ENCODE data around the gene SLC22A3. TPM values are rescaled to one million over a fixed set of nuclear protein-coding genes. Genes with fewer than 3 reads are reported as not detected.

The SLC22A3 gene
- total and polyA plus RNA-seq, 2 donors (not counting 1 experiment from before 2014, with no cell fraction given): not detected

DNA sequence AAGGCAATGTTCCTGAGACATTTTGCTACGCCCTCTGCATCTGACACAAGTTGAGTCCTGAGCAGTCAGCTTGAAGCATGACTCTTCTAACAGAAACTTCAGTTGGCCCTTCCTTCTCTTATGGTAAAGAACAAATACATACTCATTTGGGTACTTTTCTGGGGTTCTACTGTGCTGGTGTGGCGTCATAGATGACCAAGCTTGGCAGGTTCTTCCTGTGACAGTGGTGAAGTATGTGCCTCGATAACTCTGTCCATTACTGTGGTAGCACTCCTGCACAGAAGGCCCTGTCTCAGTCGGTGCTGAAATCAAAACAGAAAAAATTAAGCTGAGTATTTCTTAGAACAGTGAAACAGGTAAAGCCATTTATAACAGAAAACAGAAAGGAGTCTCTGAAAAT is 152.5 kb downstream of the SLC22A3 start:
- Histone ChIP-seq H3K27ac (ENCODE audit: low read length in 2 of 2) (no peak overlapping the region), H3K27me3 (replicated peaks in 1 of 4; ENCODE audit: control extremely low read depth in 1 of 4, control insufficient read depth in 3 of 4, insufficient read depth in 4 of 4, low read length in 3 of 4) (peaks cover 0 to 2% (median 0%) of the 10 kb centered on the region in 4 experiments), H2AFZ (ENCODE audit: insufficient read depth, low read depth, low read length, poor library complexity, severe bottlenecking) (no peak overlapping the region), H4K20me1 (ENCODE audit: control insufficient read depth, insufficient read depth, low read length, poor library complexity, severe bottlenecking) (no peaks in the 10 kb centered on the region), H3K9me3 (ENCODE audit: control extremely low read depth in 1 of 3, control insufficient read depth in 2 of 3, insufficient read depth in 1 of 3, low read length in 2 of 3) (peaks cover 0 to 3% (median 0%) of the 10 kb centered on the region in 3 donors), H3K4me1 (ENCODE audit: control insufficient read depth in 2 of 2, insufficient read depth in 2 of 2, low read length in 2 of 2) (no peaks in the 10 kb centered on the region), H3K79me2 (ENCODE audit: control insufficient read depth, insufficient read depth, low read length) (no peaks in the 10 kb centered on the region), H3K36me3 (replicated peaks in 1 of 2; ENCODE audit: control extremely low read depth in 1 of 2, control insufficient read depth in 1 of 2, extremely low read depth in 1 of 2, insufficient read depth in 2 of 2, low read length in 1 of 2) (no peaks in the 10 kb centered on the region), H3K4me3 (ENCODE audit: control extremely low read depth in 1 of 5, extremely low read depth in 1 of 5, insufficient read depth in 1 of 5, low read depth in 2 of 5, low read length in 4 of 5) (no peak overlapping the region), H3K4me2 (replicated peaks; ENCODE audit: low read depth, low read length, poor library complexity, severe bottlenecking) (no peak overlapping the region), H3K9ac (ENCODE audit: low read length) (no peak overlapping the region)
- H3K4me1 Mint-ChIP-seq: no peaks in the 10 kb centered on the region
- peaks cover 19% of the 10 kb centered on the region for H3K27me3 Mint-ChIP-seq
- intact Hi-C loops (cut with micrococcal nuclease): no loop called here
- H3K4me3 Mint-ChIP-seq: no peak overlapping the region
- peaks cover 6% of the 10 kb centered on the region for H3K9me3 Mint-ChIP-seq (ENCODE audit: insufficient read depth)
- POLR2A ChIA-PET: no interaction called here
- no peak for ATAC-seq (ENCODE audit: low read depth)
- no peak for TF ChIP-seq EZH2 (IDR thresholded peaks at IDR 0.05; ENCODE audit: borderline replicate concordance, insufficient read depth, low read depth, low read length, poor library complexity, severe bottlenecking)
- TF ChIP-seq, protein P1, sequence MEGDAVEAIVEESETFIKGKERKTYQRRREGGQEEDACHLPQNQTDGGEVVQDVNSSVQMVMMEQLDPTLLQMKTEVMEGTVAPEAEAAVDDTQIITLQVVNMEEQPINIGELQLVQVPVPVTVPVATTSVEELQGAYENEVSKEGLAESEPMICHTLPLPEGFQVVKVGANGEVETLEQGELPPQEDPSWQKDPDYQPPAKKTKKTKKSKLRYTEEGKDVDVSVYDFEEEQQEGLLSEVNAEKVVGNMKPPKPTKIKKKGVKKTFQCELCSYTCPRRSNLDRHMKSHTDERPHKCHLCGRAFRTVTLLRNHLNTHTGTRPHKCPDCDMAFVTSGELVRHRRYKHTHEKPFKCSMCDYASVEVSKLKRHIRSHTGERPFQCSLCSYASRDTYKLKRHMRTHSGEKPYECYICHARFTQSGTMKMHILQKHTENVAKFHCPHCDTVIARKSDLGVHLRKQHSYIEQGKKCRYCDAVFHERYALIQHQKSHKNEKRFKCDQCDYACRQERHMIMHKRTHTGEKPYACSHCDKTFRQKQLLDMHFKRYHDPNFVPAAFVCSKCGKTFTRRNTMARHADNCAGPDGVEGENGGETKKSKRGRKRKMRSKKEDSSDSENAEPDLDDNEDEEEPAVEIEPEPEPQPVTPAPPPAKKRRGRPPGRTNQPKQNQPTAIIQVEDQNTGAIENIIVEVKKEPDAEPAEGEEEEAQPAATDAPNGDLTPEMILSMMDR (IDR thresholded peaks at IDR 0.05): no peak
- no peak overlapping the region for H3K27ac Mint-ChIP-seq
- CTCF ChIA-PET: interaction anchor here (1.8 kb wide), 1 partner anchor 33 kb away, joined by 6 read pairs; no protein-coding TSS in a partner anchor
- no peak for DNase-seq
- 84% methylated on average over 3 of the region's 4 CpGs for WGBS (ENCODE audit: insufficient coverage)

Other genes with a start within 250 kb of the SLC22A3 start
- gene SLC22A1, start 226.6 kb upstream of the SLC22A3 start, total RNA-seq: 1.5 and 1.7 TPM in 2 replicates
- gene SLC22A1, start 226.6 kb upstream of the SLC22A3 start, polyA plus RNA-seq: 0.17 and 0.18 TPM in 2 replicates
- not detected in 2 replicates for gene SLC22A2, start 89.6 kb upstream of the SLC22A3 start, total RNA-seq
- gene SLC22A2, start 89.6 kb upstream of the SLC22A3 start, polyA plus RNA-seq: not detected in 2 replicates